Testis (tissue), 2 donors: ENCODE measurements around the gene CLCC1.

ENCODE experiments used
- CTCF ChIP-seq, 3 experiments: fragments of 450-650 bp in 2 of 3; fragments of 200-600 bp in 1 of 3; sonication (generic) in 1 of 3; IDR thresholded peaks; one replicate each; pipeline ENCODE4 v1.5.1; 2016 to 2019; ENCODE audit warnings: antibody characterized with exemption in 3 of 3, mild to moderate bottlenecking in 2 of 3, moderate library complexity in 1 of 3
- POLR2A ChIP-seq: fragments of 450-650 bp; IDR thresholded peaks from one replicate; pipeline ENCODE4 v1.6.1; 2017; ENCODE audit warnings: antibody characterized with exemption, mild to moderate bottlenecking, moderate library complexity

- TF ChIP-seq CTCF (IDR thresholded peaks at IDR 0.05) (no peak), POLR2A (no peak)
These were observed 618 bp downstream of the CLCC1 start for GRCh38 chr1:108962681-108963051.
